Suprapubic skin (tissue), 3 donors: Measurements from ENCODE around the gene UGDH.

Experiments used
- POLR2A ChIP-seq, 2 donors: fragments of 450-650 bp; IDR thresholded peaks; one replicate each; pipeline ENCODE4 v1.6.1; 2017; ENCODE audit warnings: antibody characterized with exemption in 2 of 2, mild to moderate bottlenecking in 2 of 2, moderate library complexity in 2 of 2
- TF ChIP-seq, protein P1 (sequence below), 2 donors: fragments of 200-600 bp in 1 of 2; fragments of 450-650 bp in 1 of 2; sonication (generic) in 1 of 2; IDR thresholded peaks; one replicate each; pipeline ENCODE4 v1.5.1; 2016 to 2019; ENCODE audit warnings: antibody characterized with exemption in 2 of 2, mild to moderate bottlenecking in 1 of 2, moderate library complexity in 1 of 2

- TF ChIP-seq POLR2A (IDR thresholded peaks at IDR 0.05), result no peak
- TF ChIP-seq, protein P1, sequence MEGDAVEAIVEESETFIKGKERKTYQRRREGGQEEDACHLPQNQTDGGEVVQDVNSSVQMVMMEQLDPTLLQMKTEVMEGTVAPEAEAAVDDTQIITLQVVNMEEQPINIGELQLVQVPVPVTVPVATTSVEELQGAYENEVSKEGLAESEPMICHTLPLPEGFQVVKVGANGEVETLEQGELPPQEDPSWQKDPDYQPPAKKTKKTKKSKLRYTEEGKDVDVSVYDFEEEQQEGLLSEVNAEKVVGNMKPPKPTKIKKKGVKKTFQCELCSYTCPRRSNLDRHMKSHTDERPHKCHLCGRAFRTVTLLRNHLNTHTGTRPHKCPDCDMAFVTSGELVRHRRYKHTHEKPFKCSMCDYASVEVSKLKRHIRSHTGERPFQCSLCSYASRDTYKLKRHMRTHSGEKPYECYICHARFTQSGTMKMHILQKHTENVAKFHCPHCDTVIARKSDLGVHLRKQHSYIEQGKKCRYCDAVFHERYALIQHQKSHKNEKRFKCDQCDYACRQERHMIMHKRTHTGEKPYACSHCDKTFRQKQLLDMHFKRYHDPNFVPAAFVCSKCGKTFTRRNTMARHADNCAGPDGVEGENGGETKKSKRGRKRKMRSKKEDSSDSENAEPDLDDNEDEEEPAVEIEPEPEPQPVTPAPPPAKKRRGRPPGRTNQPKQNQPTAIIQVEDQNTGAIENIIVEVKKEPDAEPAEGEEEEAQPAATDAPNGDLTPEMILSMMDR (IDR thresholded peaks at IDR 0.05), result no peak
Observed at GRCh38 chr4:39497909-39498726, 29.1 kb downstream of the UGDH start.
